H1 (cell line): ENCODE data around the gene SLC35B2. TPM values are rescaled to one million over a fixed set of nuclear protein-coding genes. Genes with fewer than 3 reads are reported as not detected.

Experiments used
- CTCF ChIA-PET: fragments of 300-600 bp; sonication (Branson Sonifier 250); formaldehyde crosslinking; loops from one replicate; lab custom pipeline; 2021; ENCODE audit not compliant: partially characterized antibody; lab: Charles Lee
- POLR2A ChIA-PET: fragments of 300-600 bp; sonication (Branson Sonifier 250); formaldehyde crosslinking; loops from one replicate; lab custom pipeline; 2021; ENCODE audit warnings: inconsistent platforms; ENCODE audit not compliant: partially characterized antibody; lab: Charles Lee
- DNase-seq, 2 experiments: peaks; one replicate each; pipeline versions ENCODE4 v3.0.0 to v3.0.0-alpha.2; 2010 to 2022; ENCODE audit warnings: low spot score in 2 of 2, low read depth in 1 of 2, mixed read lengths in 1 of 2
- FAIRE-seq: peaks from 2 replicates; lab custom pipeline; 2011; peaks lifted over from hg19 to GRCh38; lab: Jason Lieb, UNC
- H2AFZ ChIP-seq: 2 replicates; pipeline ENCODE4 v1.8.1; 2012; ENCODE audit warnings: low read length, inconsistent platforms
- H2AK5ac ChIP-seq: 2 replicates; pipeline ENCODE4 v1.6.1; 2013; ENCODE audit warnings: low read depth, low read length
- H2BK120ac ChIP-seq: replicated peaks from 2 replicates; pipeline ENCODE3; 2013; ENCODE audit warnings: low read depth, low read length, inconsistent platforms
- H2BK12ac ChIP-seq: 2 replicates; pipeline ENCODE4 v1.6.1; 2013; ENCODE audit warnings: low read depth, low read length
- H2BK15ac ChIP-seq: 2 replicates; pipeline ENCODE4 v1.6.1; 2013; ENCODE audit warnings: low read length
- H2BK20ac ChIP-seq: 2 replicates; pipeline ENCODE4 v1.6.1; 2013; ENCODE audit warnings: low read length
- H2BK5ac ChIP-seq: 2 replicates; pipeline ENCODE4 v1.6.1; 2013; ENCODE audit warnings: low read depth, low read length
- H3K14ac ChIP-seq: 2 replicates; pipeline ENCODE4 v1.6.1; 2013; ENCODE audit warnings: inconsistent platforms; ENCODE audit not compliant: insufficient read length
- H3K18ac ChIP-seq: 2 replicates; pipeline ENCODE4 v1.6.1; 2013; ENCODE audit warnings: low read length; ENCODE audit errors: extremely low read depth
- H3K23ac ChIP-seq: 2 replicates; pipeline ENCODE4 v1.6.1; 2013; ENCODE audit warnings: inconsistent platforms; ENCODE audit not compliant: insufficient read length
- H3K23me2 ChIP-seq: 2 replicates; pipeline ENCODE4 v1.6.1; 2013; ENCODE audit warnings: low read depth, low read length
- H3K27ac ChIP-seq: 2 replicates; pipeline ENCODE4 v1.6.1; 2011; ENCODE audit warnings: low read depth, low read length, inconsistent platforms
- H3K27me3 ChIP-seq, 4 experiments: replicated peaks in 1 of 4; 1 replicate in 1 of 4; 2 replicates in 3 of 4; pipeline versions ENCODE4 v1.6.1 to v1.8.1; 2011 to 2013; ENCODE audit warnings: low read length in 3 of 4, mild to moderate bottlenecking in 3 of 4, inconsistent platforms in 2 of 4, mixed read lengths in 2 of 4, moderate library complexity in 1 of 4; ENCODE audit not compliant: control insufficient read depth in 3 of 4, insufficient read depth in 3 of 4; ENCODE audit errors: extremely low read depth in 1 of 4
- H3K36me3 ChIP-seq, 4 experiments: 2 replicates each; pipeline versions ENCODE4 v1.6.1 to v1.8.1; 2011 to 2013; ENCODE audit warnings: mild to moderate bottlenecking in 4 of 4, low read length in 3 of 4, moderate library complexity in 2 of 4, control low read depth in 1 of 4, inconsistent platforms in 1 of 4; ENCODE audit not compliant: insufficient read depth in 4 of 4, control insufficient read depth in 2 of 4
- H3K4ac ChIP-seq: replicated peaks from 2 replicates; pipeline ENCODE3; 2013; ENCODE audit warnings: low read length, low read depth, mixed read lengths, inconsistent platforms; ENCODE audit not compliant: insufficient read length
- H3K4me1 ChIP-seq, 4 experiments: replicated peaks in 1 of 4; 1 replicate in 1 of 4; 2 replicates in 3 of 4; pipeline versions ENCODE4 v1.6.1 to v1.8.1; 2011 to 2013; ENCODE audit warnings: low read length in 3 of 4, inconsistent platforms in 2 of 4, mixed read lengths in 1 of 4; ENCODE audit not compliant: insufficient read depth in 4 of 4, control insufficient read depth in 3 of 4
- H3K4me2 ChIP-seq, 2 experiments: 2 replicates each; pipeline versions ENCODE4 v1.6.1 to v1.8.1; 2011 to 2013; ENCODE audit warnings: low read depth in 2 of 2, low read length in 2 of 2, control low read depth in 1 of 2, inconsistent platforms in 1 of 2, mild to moderate bottlenecking in 1 of 2; ENCODE audit not compliant: insufficient read depth in 1 of 2
- H3K4me3 ChIP-seq, 4 experiments: fragments of 200-600, 300-600 bp in 1 of 4; sonication (generic), shearing (Covaris generic), sonication (Bioruptor Twin) in 1 of 4; 2 replicates each; pipeline versions ENCODE4 v1.5.1 to v1.8.1; 2011 to 2016; ENCODE audit warnings: low read length in 4 of 4, low read depth in 3 of 4, control low read depth in 2 of 4, inconsistent platforms in 2 of 4, mild to moderate bottlenecking in 2 of 4, mixed read lengths in 1 of 4, moderate library complexity in 1 of 4; ENCODE audit not compliant: insufficient read depth in 2 of 4; ENCODE audit errors: extremely low read depth in 1 of 4
- H3K56ac ChIP-seq: replicated peaks from 2 replicates; pipeline ENCODE3; 2013; ENCODE audit warnings: low read depth, mild to moderate bottlenecking, mixed read lengths, low read length, inconsistent platforms; ENCODE audit not compliant: insufficient read length
- H3K79me1 ChIP-seq: 2 replicates; pipeline ENCODE4 v1.6.1; 2013; ENCODE audit warnings: low read depth, low read length, control low read depth
- H3K79me2 ChIP-seq, 2 experiments: 2 replicates each; pipeline versions ENCODE4 v1.6.1 to v1.8.1; 2012 to 2013; ENCODE audit warnings: low read length in 2 of 2, mild to moderate bottlenecking in 2 of 2, inconsistent platforms in 1 of 2; ENCODE audit not compliant: insufficient read depth in 2 of 2, control insufficient read depth in 1 of 2
- H3K9ac ChIP-seq, 4 experiments: replicated peaks in 1 of 4; 1 replicate in 1 of 4; 2 replicates in 3 of 4; pipeline versions ENCODE4 v1.6.1 to v1.8.1; 2011 to 2013; ENCODE audit warnings: low read depth in 3 of 4, low read length in 3 of 4, control low read depth in 2 of 4, mild to moderate bottlenecking in 2 of 4, moderate library complexity in 2 of 4, inconsistent platforms in 1 of 4; ENCODE audit errors: extremely low read depth in 1 of 4
- H3K9me3 ChIP-seq, 2 experiments: 2 replicates each; pipeline versions ENCODE4 v1.6.1 to v1.8.1; 2012 to 2013; ENCODE audit warnings: mild to moderate bottlenecking in 2 of 2, moderate library complexity in 2 of 2, control low read depth in 1 of 2, inconsistent platforms in 1 of 2, low read depth in 1 of 2, low read length in 1 of 2, mixed read lengths in 1 of 2; ENCODE audit not compliant: insufficient read depth in 2 of 2
- H4K20me1 ChIP-seq, 2 experiments: replicated peaks in 1 of 2; 2 replicates each; pipeline versions ENCODE3 to v1.8.1; 2011 to 2013; ENCODE audit warnings: inconsistent platforms in 2 of 2, low read length in 2 of 2, mild to moderate bottlenecking in 1 of 2; ENCODE audit not compliant: insufficient read depth in 2 of 2, control insufficient read depth in 1 of 2
- H4K5ac ChIP-seq: 2 replicates; pipeline ENCODE4 v1.6.1; 2013; ENCODE audit warnings: low read length, low read depth, mixed read lengths, inconsistent platforms; ENCODE audit not compliant: insufficient read length
- H4K8ac ChIP-seq: 2 replicates; pipeline ENCODE4 v1.8.0; 2013; ENCODE audit warnings: mild to moderate bottlenecking, moderate library complexity, low read length, inconsistent platforms; ENCODE audit not compliant: insufficient read depth; ENCODE audit errors: extremely low read depth
- H4K91ac ChIP-seq: replicated peaks from 2 replicates; pipeline ENCODE3; 2013; ENCODE audit warnings: low read length, mixed read lengths, inconsistent platforms; ENCODE audit not compliant: insufficient read length
- BRCA1 ChIP-seq: IDR thresholded peaks from 2 replicates; pipeline ENCODE4 v1.6.1; 2012; ENCODE audit warnings: low read depth, low read length, improper control_type of control experiment
- CREB1 ChIP-seq: IDR thresholded peaks from 2 replicates; pipeline ENCODE4 v1.6.1; 2012; ENCODE audit warnings: inconsistent platforms
- CTCF ChIP-seq, 3 experiments: IDR thresholded peaks; 1 replicate in 2 of 3; 2 replicates in 1 of 3; pipeline versions ENCODE4 v1.5.1 to v1.6.1; 2011; ENCODE audit warnings: low read length in 3 of 3, mild to moderate bottlenecking in 3 of 3, inconsistent platforms in 2 of 3, low read depth in 1 of 3, moderate library complexity in 1 of 3; ENCODE audit not compliant: insufficient read depth in 1 of 3; ENCODE audit errors: control extremely low read depth in 1 of 3
- EP300 ChIP-seq, 2 experiments: IDR thresholded peaks; 1 replicate in 1 of 2; 2 replicates in 1 of 2; pipeline ENCODE4 v1.6.1; 2011 to 2012; ENCODE audit warnings: low read depth in 2 of 2, low read length in 2 of 2, mild to moderate bottlenecking in 2 of 2, borderline replicate concordance in 1 of 2, inconsistent platforms in 1 of 2, moderate library complexity in 1 of 2
- JUN ChIP-seq: IDR thresholded peaks from 2 replicates; pipeline ENCODE4 v1.6.1; 2011; ENCODE audit warnings: low read depth, mild to moderate bottlenecking, improper control_type of control experiment, low read length
- KDM5A ChIP-seq: fragments of 200-600 bp; IDR thresholded peaks from 2 replicates; pipeline ENCODE4 v1.7.1; 2012; ENCODE audit warnings: mild to moderate bottlenecking, low read length, inconsistent platforms, mixed read lengths
- WGBS, 2 experiments: shearing (Covaris generic) in 1 of 2; methylation state at CpG; one replicate each; pipeline versions ENCODE4 v1.1.6 to v1.1.7; 2013 to 2015; ENCODE audit warnings: low lambda C conversion rate in 2 of 2, mixed read lengths in 2 of 2, inconsistent platforms in 1 of 2, low coverage in 1 of 2, missing lambda C conversion rate in 1 of 2; ENCODE audit not compliant: insufficient replicate concordance in 2 of 2, insufficient coverage in 1 of 2, insufficient read length in 1 of 2; ENCODE audit errors: extremely low coverage in 1 of 2, missing lambda C conversion rate in 1 of 2; 5-methylcytosine and 5-hydroxymethylcytosine counted together
- polyA plus RNA-seq, 7 experiments: library from polyadenylated mRNA; depleted of rRNA in 3 of 7; stranded (reverse) in 5 of 7; unstranded in 2 of 7; fragments of >200 nt in 5 of 7; fragments of 200-250 nt in 2 of 7; gene quantifications; 1 replicate in 5 of 7; 2 replicates in 1 of 7; 4 replicates in 1 of 7; pipeline versions ENCODE4 v1.2.1 to v1.2.3, GENCODE V29; 2011 to 2013; ENCODE audit warnings: missing spikeins in 2 of 7, mixed read lengths in 2 of 7
- total RNA-seq: library from RNA; stranded (reverse); fragmentation: NEBNext Ultra II Directional; extraction: Animal tissue kit (Norgen Biotek cat#: 25700); gene quantifications from 2 replicates; pipeline ENCODE4 v1.2.1, GENCODE V29; 2021

Gene SLC35B2
- total and polyA plus RNA-seq, 2 of the 8 experiments (the other 6 are each of a cell fraction or from before 2014, with no cell fraction given) = 29.5 to 65.0 TPM

GRCh38 chr6:44262467-44263353 is 5.4 kb upstream of the SLC35B2 start:
- H3K79me2 ChIP-seq = peaks cover 0 to 10% of the 10 kb centered on the region in 2 experiments; a peak in 1 of 4 replicates
- no peak overlapping the region for H2BK20ac ChIP-seq
- H2BK5ac ChIP-seq = peak overlapping the region; percentile 60; the same call in 1 of the 2 replicates
- no peaks in the 10 kb centered on the region for H3K9me3 ChIP-seq
- peaks cover 3 to 10% (median 7%) of the 10 kb centered on the region in 4 experiments; a peak in 4 of 8 replicates for H3K36me3 ChIP-seq
- no peak for DNase-seq
- H3K4me3 ChIP-seq = peak overlapping the region in 3 of 4 experiments; percentile 10 to 80 (median 19); a peak in 4 of 8 replicates
- WGBS, 2 experiments = 77% methylated on average over 7 of the region's 7 CpGs; no CpG with 5 or more reads in 1 of the 2 experiments
- no peak overlapping the region for H4K8ac ChIP-seq
- H2BK120ac ChIP-seq = no peak overlapping the region
- H3K4me2 ChIP-seq = peak overlapping the region; percentile 50 to 91
- no peak overlapping the region for H3K14ac ChIP-seq
- no peak overlapping the region for H3K56ac ChIP-seq
- peaks cover 9% of the 10 kb centered on the region for H3K23me2 ChIP-seq
- H2AFZ ChIP-seq = no peak overlapping the region
- H3K27me3 ChIP-seq = no peaks in the 10 kb centered on the region; a peak in 1 of 7 replicates
- peaks cover 6 to 33% (median 16%) of the 10 kb centered on the region in 4 experiments for H3K4me1 ChIP-seq
- H4K91ac ChIP-seq = no peak overlapping the region
- H3K18ac ChIP-seq = no peak overlapping the region
- peaks cover 7% of the 10 kb centered on the region; the same call in 1 of the 2 replicates for H3K79me1 ChIP-seq
- POLR2A ChIA-PET = interaction anchor here (0.6 to 15.1 kb wide), 8 partner anchors 8 to 676 kb away, joined by 3 to 581 read pairs (median 5); partner anchors contain the start of genes HSP90AB1, SLC35B2 and TMEM151B
- H2BK15ac ChIP-seq = no peak overlapping the region; the same call in 1 of the 2 replicates
- no peak for FAIRE-seq
- H2AK5ac ChIP-seq = 0 out of 2 replicates have a peak overlapping the region, but pooled peaks have one; percentile 42
- CTCF ChIA-PET = interaction anchor here (0.7 to 19.0 kb wide), 14 partner anchors 8 to 167 kb away, joined by 3 to 330 read pairs (median 4); partner anchors contain the start of genes AARS2 and HSP90AB1
- peak overlapping the region; percentile 22; the same call in 1 of the 2 replicates for H3K27ac ChIP-seq
- H3K4ac ChIP-seq = no peak overlapping the region
- H4K20me1 ChIP-seq = peaks cover 1 to 5% of the 10 kb centered on the region in 2 experiments
- no peak overlapping the region for H4K5ac ChIP-seq
- peak overlapping the region in 2 of 4 experiments; percentile 20 to 30; a peak in 2 of 7 replicates for H3K9ac ChIP-seq
- H2BK12ac ChIP-seq = no peak overlapping the region
- no peak overlapping the region for H3K23ac ChIP-seq
- TF ChIP-seq EP300 (IDR thresholded peaks at IDR 0.05; ENCODE audit: borderline replicate concordance in 1 of 2, low read depth in 2 of 2, low read length in 2 of 2) (no peak), KDM5A (no peak), JUN (no peak), CTCF (IDR thresholded peaks at IDR 0.05; ENCODE audit: control extremely low read depth in 1 of 3, insufficient read depth in 1 of 3, low read depth in 1 of 3, low read length in 3 of 3) (no peak), BRCA1 (no peak), CREB1 (no peak)
